HG02885 (cell line): Measurements from ENCODE around the gene NBPF4.
"Not testable (repeated sequence)": the region's sequence is repeated elsewhere in the genome, so short reads cannot be mapped to it uniquely, and the experiment has no call there.

ENCODE experiments used
- ATAC-seq: cut with Tn5 transposase; IDR thresholded peaks from one replicate; pipeline ENCODE4 v1.9.1; 2021; ENCODE audit warnings: mild to moderate bottlenecking; ENCODE audit not compliant: unreplicated experiment, poor library complexity

The NBPF4 gene

GRCh38 chr1:108243976-108244375, at the start of gene NBPF4:
TSS of gene NBPF4 (minus strand) at chr1:108244076. CDS start at chr1:108243761, 315 bp downstream.
- ATAC-seq: not testable (repeated sequence)

- peak; percentile 74 for ATAC-seq
Measured at GRCh38 chr1:108282528-108283257, 38.8 kb upstream of the NBPF4 start.

- not testable (repeated sequence) for ATAC-seq
Measured at GRCh38 chr1:108272485-108273327, 28.8 kb upstream of the NBPF4 start.

GRCh38 chr1:108267097-108267496, 23.2 kb upstream of the NBPF4 start:
- not testable (repeated sequence) for ATAC-seq

- not testable (repeated sequence) for ATAC-seq
Measured at GRCh38 chr1:108261967-108262366, 18.1 kb upstream of the NBPF4 start.

GRCh38 chr1:108261519-108261918, 17.6 kb upstream of the NBPF4 start:
- not testable (repeated sequence) for ATAC-seq

- ATAC-seq: not testable (repeated sequence)
Measured at GRCh38 chr1:108260578-108261259, 16.8 kb upstream of the NBPF4 start.

- peak; percentile 96 for ATAC-seq
Measured at GRCh38 chr1:108255426-108255825, 11.6 kb upstream of the NBPF4 start.

GRCh38 chr1:108239426-108239825, 4.5 kb downstream of the NBPF4 start:
- ATAC-seq: not testable (repeated sequence)

- ATAC-seq: not testable (repeated sequence)
Measured at GRCh38 chr1:108235308-108235707, 8.6 kb downstream of the NBPF4 start.

- not testable (repeated sequence) for ATAC-seq
Measured at GRCh38 chr1:108232183-108232582, 11.7 kb downstream of the NBPF4 start.

- not testable (repeated sequence) for ATAC-seq
Measured at GRCh38 chr1:108229976-108230375, 13.9 kb downstream of the NBPF4 start.

GRCh38 chr1:108227772-108228171, 16.1 kb downstream of the NBPF4 start:
- ATAC-seq: not testable (repeated sequence)

GRCh38 chr1:108226855-108227254, 17.0 kb downstream of the NBPF4 start:
- ATAC-seq: not testable (repeated sequence)

- ATAC-seq: not testable (repeated sequence)
Measured at GRCh38 chr1:108223226-108223625, 20.6 kb downstream of the NBPF4 start.

- ATAC-seq: not testable (repeated sequence)
Measured at GRCh38 chr1:108217515-108218174, 26.2 kb downstream of the NBPF4 start.

GRCh38 chr1:108217007-108217406, 26.9 kb downstream of the NBPF4 start:
- not testable (repeated sequence) for ATAC-seq

- ATAC-seq: not testable (repeated sequence)
Measured at GRCh38 chr1:108216028-108216890, 27.6 kb downstream of the NBPF4 start.
